Lung (tissue), 12 donors: Measurements from ENCODE around the gene CMTR1. TPM values are rescaled to one million over a fixed set of nuclear protein-coding genes. Genes with fewer than 3 reads are reported as not detected.

Source experiments
- ATAC-seq: fragments of 200-7000 bp; cut with Tn5 transposase; one replicate; pipeline ENCODE4 v1.9.1; 2020; ENCODE audit warnings: moderate number of reproducible peaks; ENCODE audit not compliant: insufficient read depth, low FRiP score
- DNase-seq, 3 donors: peaks; one replicate each; pipeline ENCODE4 v3.0.0-alpha.2; 2013 to 2017
- H3K27ac ChIP-seq, 2 donors: one replicate each; pipeline ENCODE4 v1.5.1; 2013; ENCODE audit warnings: mild to moderate bottlenecking in 2 of 2, moderate library complexity in 2 of 2, control low read depth in 1 of 2, inconsistent platforms in 1 of 2, low read depth in 1 of 2, low read length in 1 of 2
- H3K27me3 ChIP-seq, 3 donors: one replicate each; pipeline ENCODE4 v1.5.1; 2013; ENCODE audit warnings: low read length in 2 of 3; ENCODE audit not compliant: control insufficient read depth in 3 of 3, insufficient read depth in 3 of 3
- H3K36me3 ChIP-seq, 4 donors: one replicate each; pipeline ENCODE4 v1.5.1; 2013; ENCODE audit warnings: low read length in 4 of 4, mild to moderate bottlenecking in 1 of 4, moderate library complexity in 1 of 4; ENCODE audit not compliant: control insufficient read depth in 4 of 4, insufficient read depth in 4 of 4
- H3K4me1 ChIP-seq, 5 donors: one replicate each; pipeline ENCODE4 v1.5.1; 2013; ENCODE audit warnings: low read length in 5 of 5, mild to moderate bottlenecking in 2 of 5, moderate library complexity in 1 of 5; ENCODE audit not compliant: control insufficient read depth in 5 of 5, insufficient read depth in 5 of 5
- H3K4me3 ChIP-seq: one replicate; pipeline ENCODE4 v1.5.1; 2013; ENCODE audit warnings: mild to moderate bottlenecking, control low read depth, moderate library complexity
- H3K9ac ChIP-seq, 2 donors: one replicate each; pipeline ENCODE4 v1.5.1; 2013; ENCODE audit warnings: low read length in 2 of 2, control low read depth in 1 of 2; ENCODE audit not compliant: insufficient read depth in 1 of 2
- H3K9me3 ChIP-seq, 4 donors: one replicate each; pipeline ENCODE4 v1.5.1; 2013; ENCODE audit warnings: low read length in 3 of 4, mild to moderate bottlenecking in 1 of 4, moderate library complexity in 1 of 4; ENCODE audit not compliant: control insufficient read depth in 4 of 4, insufficient read depth in 3 of 4
- WGBS, 2 donors: extraction: QIAGEN DNeasy Blood & Tissue Kit; methylation state at CpG; one replicate each; pipeline ENCODE4 v1.1.7; 2013; 5-methylcytosine and 5-hydroxymethylcytosine counted together
- polyA plus RNA-seq, 2 donors: library from polyadenylated mRNA; stranded (reverse); fragments of 200-250 nt; gene quantifications; one replicate each; pipeline ENCODE4 v1.2.1, GENCODE V29; 2013
- total RNA-seq, 2 donors: library from RNA; depleted of rRNA in 1 of 2; stranded (reverse); fragments of >200 nt in 1 of 2; gene quantifications; one replicate each; pipeline ENCODE4 v1.2.1, GENCODE V29; 2014 to 2021
- TF ChIP-seq, protein P1 (sequence below): IDR thresholded peaks from 2 replicates; pipeline ENCODE4 v1.5.1; 2012; ENCODE audit warnings: mild to moderate bottlenecking; ENCODE audit errors: control extremely low read depth, extremely low read depth
- donor health status: control.
- donor health status: control.
- donor health status: Bipolar disorder and iron deficiency.
- donor health status: healthy.
- donor health status: DM: yes; HTN: yes; CAD: no.

Gene CMTR1
- total and polyA plus RNA-seq, 4 donors = 18.8 to 39.3 (median 26.6) TPM

- H3K27ac ChIP-seq = no peak overlapping the region
- 43 to 66% methylated on average over 5 of the region's 5 CpGs for WGBS, 2 donors
- H3K9ac ChIP-seq = no peak overlapping the region
- peaks cover 3 to 54% (median 8%) of the 10 kb centered on the region in 3 donors for H3K27me3 ChIP-seq
- TF ChIP-seq, protein P1, sequence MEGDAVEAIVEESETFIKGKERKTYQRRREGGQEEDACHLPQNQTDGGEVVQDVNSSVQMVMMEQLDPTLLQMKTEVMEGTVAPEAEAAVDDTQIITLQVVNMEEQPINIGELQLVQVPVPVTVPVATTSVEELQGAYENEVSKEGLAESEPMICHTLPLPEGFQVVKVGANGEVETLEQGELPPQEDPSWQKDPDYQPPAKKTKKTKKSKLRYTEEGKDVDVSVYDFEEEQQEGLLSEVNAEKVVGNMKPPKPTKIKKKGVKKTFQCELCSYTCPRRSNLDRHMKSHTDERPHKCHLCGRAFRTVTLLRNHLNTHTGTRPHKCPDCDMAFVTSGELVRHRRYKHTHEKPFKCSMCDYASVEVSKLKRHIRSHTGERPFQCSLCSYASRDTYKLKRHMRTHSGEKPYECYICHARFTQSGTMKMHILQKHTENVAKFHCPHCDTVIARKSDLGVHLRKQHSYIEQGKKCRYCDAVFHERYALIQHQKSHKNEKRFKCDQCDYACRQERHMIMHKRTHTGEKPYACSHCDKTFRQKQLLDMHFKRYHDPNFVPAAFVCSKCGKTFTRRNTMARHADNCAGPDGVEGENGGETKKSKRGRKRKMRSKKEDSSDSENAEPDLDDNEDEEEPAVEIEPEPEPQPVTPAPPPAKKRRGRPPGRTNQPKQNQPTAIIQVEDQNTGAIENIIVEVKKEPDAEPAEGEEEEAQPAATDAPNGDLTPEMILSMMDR = no peak
- ATAC-seq (no peak), DNase-seq (no peak)
- H3K4me1 ChIP-seq = peaks cover 0 to 5% (median 0%) of the 10 kb centered on the region in 5 donors
- no peak overlapping the region for H3K4me3 ChIP-seq
- H3K36me3 ChIP-seq = no peaks in the 10 kb centered on the region
- no peaks in the 10 kb centered on the region for H3K9me3 ChIP-seq
Measured at GRCh38 chr6:37530297-37530696, 97.3 kb downstream of the CMTR1 start.

- ATAC-seq (no peak), DNase-seq (no peak)
- no peak overlapping the region for H3K27ac ChIP-seq
- peaks cover 3 to 61% (median 8%) of the 10 kb centered on the region in 3 donors for H3K27me3 ChIP-seq
- no peaks in the 10 kb centered on the region for H3K36me3 ChIP-seq
- H3K9me3 ChIP-seq = no peaks in the 10 kb centered on the region
- 77 to 92% methylated on average over 4 of the region's 4 CpGs for WGBS, 2 donors
- peaks cover 0 to 12% (median under 1%) of the 10 kb centered on the region in 5 donors for H3K4me1 ChIP-seq
- TF ChIP-seq, protein P1 = no peak
- no peak overlapping the region for H3K4me3 ChIP-seq
- no peak overlapping the region for H3K9ac ChIP-seq
Measured at GRCh38 chr6:37531026-37531425, 98.0 kb downstream of the CMTR1 start.

Other genes with a start within 250 kb of the CMTR1 start
- 1 to 10 TPM; 9.4 to 9.7 TPM for gene TBC1D22B, start 175.4 kb upstream of the CMTR1 start, total RNA-seq
- gene TBC1D22B, start 175.4 kb upstream of the CMTR1 start, polyA plus RNA-seq = 1 to 10 TPM; 6.8 to 8.2 TPM
- under 1 TPM; 0.40 to 1.00 TPM for gene TMEM217, start 175.1 kb upstream of the CMTR1 start, total RNA-seq
- 1 to 10 TPM in 1 of 2 donors, under 1 TPM in 1; 0.94 to 1.9 TPM for gene TMEM217, start 175.1 kb upstream of the CMTR1 start, polyA plus RNA-seq
- gene RNF8, start 79.2 kb upstream of the CMTR1 start, total RNA-seq = 10 to 100 TPM; 12.9 to 28.1 TPM
- 10 to 100 TPM; 10.5 to 12.5 TPM for gene RNF8, start 79.2 kb upstream of the CMTR1 start, polyA plus RNA-seq
- gene CCDC167, start 66.7 kb downstream of the CMTR1 start, total RNA-seq = 10 to 100 TPM; 13.4 to 19.3 TPM
- 10 to 100 TPM; 26.8 to 54.6 TPM for gene CCDC167, start 66.7 kb downstream of the CMTR1 start, polyA plus RNA-seq